Measurements from ENCODE around the gene CRAMP1.

The CRAMP1 gene

DNA sequence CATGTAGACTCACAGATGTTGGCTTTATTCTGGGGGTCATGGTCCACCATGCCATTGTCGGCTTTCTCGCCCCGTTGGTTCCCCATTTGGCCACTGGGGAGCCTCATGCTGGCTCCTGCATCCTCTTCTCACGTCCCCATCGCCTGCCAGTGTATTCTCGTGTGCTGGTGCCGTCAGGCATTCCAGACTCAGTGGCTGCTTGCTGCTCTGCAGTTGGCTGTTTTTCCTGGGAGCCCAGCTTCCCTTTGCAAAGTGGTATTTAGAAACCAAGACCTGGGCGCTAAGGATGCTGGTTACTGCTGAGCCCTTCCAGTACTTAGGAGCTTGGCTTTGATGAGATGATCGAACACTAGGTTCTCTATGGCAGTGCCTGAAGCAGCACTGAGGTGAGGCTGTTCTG is 19.1 kb downstream of the CRAMP1 start:
- no peak overlapping the region for H3K4ac ChIP-seq (ENCODE audit: low read depth in 1 of 2, low read length in 2 of 2)

DNA sequence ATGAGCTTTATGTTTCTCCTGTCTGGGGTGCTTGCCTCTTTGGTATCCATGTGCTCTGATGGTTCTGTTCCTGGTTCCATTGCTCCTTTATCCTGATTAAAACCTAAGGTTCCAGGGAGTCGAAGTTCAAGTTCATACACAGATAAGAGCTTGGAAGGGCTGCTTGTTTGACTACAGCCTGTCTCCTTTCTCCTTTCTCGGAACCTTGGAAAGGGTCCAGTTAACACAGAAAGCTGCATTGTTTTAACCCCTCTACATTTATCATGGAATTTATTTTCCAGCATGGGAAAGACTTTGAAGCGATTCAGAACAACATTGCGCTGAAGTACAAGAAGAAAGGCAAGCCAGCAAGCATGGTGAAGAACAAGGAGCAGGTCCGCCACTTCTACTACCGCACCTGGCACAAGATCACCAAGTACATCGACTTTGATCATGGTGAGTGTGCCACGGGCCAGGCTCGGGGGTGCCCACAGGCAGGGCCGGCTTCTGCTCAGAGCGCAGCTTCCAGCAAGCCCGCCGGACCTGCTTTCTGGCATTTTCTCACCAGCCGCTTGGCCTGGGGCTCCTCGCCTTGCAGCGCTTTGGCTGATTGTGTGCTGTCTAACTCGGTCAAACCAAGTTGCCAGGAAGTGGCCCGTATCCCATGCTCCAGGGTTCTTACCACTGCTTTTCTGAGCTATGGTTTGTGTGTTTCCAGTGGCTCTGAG is 19.9 kb downstream of the CRAMP1 start:
- WGBS = 97% methylated on average over 18 of the region's 18 CpGs
- Histone ChIP-seq H2AK5ac (ENCODE audit: low read length, severe bottlenecking) (no peak overlapping the region), H3K9ac (ENCODE audit: low read length) (no peak overlapping the region)

More for the DNA sequence above, 19.1 kb downstream of the CRAMP1 start:
- Histone ChIP-seq H3K4me1 (ENCODE audit: control insufficient read depth, insufficient read depth, low read depth, low read length) (peaks cover 10% of the 10 kb centered on the region), H3K27me3 (ENCODE audit: control insufficient read depth in 1 of 2, insufficient read depth in 1 of 2, low read length in 2 of 2) (no peaks in the 10 kb centered on the region), H4K8ac (ENCODE audit: low read length) (no peak overlapping the region), H3K36me3 (ENCODE audit: control insufficient read depth in 1 of 2, insufficient read depth in 2 of 2, low read depth in 1 of 2, low read length in 2 of 2) (peaks cover 80 to 81% of the 10 kb centered on the region in 2 experiments), H2BK5ac (ENCODE audit: low read depth, low read length, poor library complexity, severe bottlenecking) (no peak overlapping the region), H3K27ac (ENCODE audit: low read length, poor library complexity, severe bottlenecking) (no peak overlapping the region), H2BK15ac (ENCODE audit: low read depth, poor library complexity, severe bottlenecking) (no peak overlapping the region), H3K9me3 (ENCODE audit: control insufficient read depth, low read length) (no peaks in the 10 kb centered on the region), H3K18ac (ENCODE audit: low read depth in 1 of 2, low read length in 2 of 2) (no peak overlapping the region), H3K14ac (ENCODE audit: low read length in 2 of 2) (no peak overlapping the region), H2BK12ac (ENCODE audit: low read length in 2 of 2) (no peak overlapping the region), H3K79me1 (replicated peaks; ENCODE audit: low read length, poor library complexity, severe bottlenecking) (peaks cover 48% of the 10 kb centered on the region), H2AFZ (ENCODE audit: low read depth, low read length) (no peak overlapping the region), H3K9ac (ENCODE audit: low read length) (no peak overlapping the region), H3K4me3 (ENCODE audit: insufficient read depth in 1 of 2, low read depth in 1 of 2, low read length in 2 of 2) (no peak overlapping the region), H3K4me2 (ENCODE audit: low read length, poor library complexity, severe bottlenecking) (no peak overlapping the region), H2BK120ac (ENCODE audit: low read depth, low read length) (no peak overlapping the region), H2AK5ac (ENCODE audit: low read length, severe bottlenecking) (no peak overlapping the region), H3K23ac (ENCODE audit: low read length in 2 of 2) (no peak overlapping the region), H4K91ac (ENCODE audit: low read length) (no peak overlapping the region)
- 93% methylated on average over 9 of the region's 9 CpGs for WGBS
- no peak for DNase-seq

DNA sequence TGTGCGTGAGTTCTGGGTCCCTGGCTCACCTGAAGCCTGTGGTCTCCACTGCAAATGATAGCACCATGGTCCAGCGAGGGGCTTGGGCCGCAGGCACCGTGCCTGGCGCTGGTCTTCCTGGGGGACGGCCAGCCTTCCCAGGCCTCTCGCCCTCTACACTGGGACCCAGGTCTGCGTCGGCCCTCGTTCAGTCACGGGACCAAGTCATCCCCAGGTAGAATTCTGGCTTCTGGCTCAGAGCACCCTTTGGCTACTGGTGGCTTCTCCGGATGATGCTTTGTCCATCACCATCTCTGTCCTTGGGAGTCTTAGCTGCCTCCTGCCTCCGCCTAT is 20.4 kb downstream of the CRAMP1 start:
- WGBS = 99% methylated on average over 13 of the region's 13 CpGs
- no peak overlapping the region for H2BK120ac ChIP-seq (ENCODE audit: low read depth, low read length)
- no peak overlapping the region for H3K4me2 ChIP-seq (ENCODE audit: low read length, poor library complexity, severe bottlenecking)
- H4K91ac ChIP-seq (ENCODE audit: low read length) = no peak overlapping the region
- no peak overlapping the region for H3K23ac ChIP-seq (ENCODE audit: low read length in 2 of 2)
- H2BK15ac ChIP-seq (ENCODE audit: low read depth, poor library complexity, severe bottlenecking) = no peak overlapping the region
- DNase-seq = no peak
- no peak overlapping the region for H2BK5ac ChIP-seq (ENCODE audit: low read depth, low read length, poor library complexity, severe bottlenecking)
- no peaks in the 10 kb centered on the region for H3K27me3 ChIP-seq (ENCODE audit: control insufficient read depth in 1 of 2, insufficient read depth in 1 of 2, low read length in 2 of 2)
- H3K79me1 ChIP-seq (replicated peaks; ENCODE audit: low read length, poor library complexity, severe bottlenecking) = peaks cover 46% of the 10 kb centered on the region
- no peak overlapping the region for H4K8ac ChIP-seq (ENCODE audit: low read length)
- no peak overlapping the region for H3K4me3 ChIP-seq (ENCODE audit: insufficient read depth in 1 of 2, low read depth in 1 of 2, low read length in 2 of 2)
- H3K9me3 ChIP-seq (ENCODE audit: control insufficient read depth, low read length) = no peaks in the 10 kb centered on the region
- H2AK5ac ChIP-seq (ENCODE audit: low read length, severe bottlenecking) = no peak overlapping the region
- peaks cover 6% of the 10 kb centered on the region for H3K4me1 ChIP-seq (ENCODE audit: control insufficient read depth, insufficient read depth, low read depth, low read length)
- no peak overlapping the region for H2AFZ ChIP-seq (ENCODE audit: low read depth, low read length)
- peaks cover 71 to 78% of the 10 kb centered on the region in 2 experiments for H3K36me3 ChIP-seq (ENCODE audit: control insufficient read depth in 1 of 2, insufficient read depth in 2 of 2, low read depth in 1 of 2, low read length in 2 of 2)
- no peak overlapping the region for H3K14ac ChIP-seq (ENCODE audit: low read length in 2 of 2)
- no peak overlapping the region for H3K18ac ChIP-seq (ENCODE audit: low read depth in 1 of 2, low read length in 2 of 2)
- no peak overlapping the region for H3K4ac ChIP-seq (ENCODE audit: low read depth in 1 of 2, low read length in 2 of 2)
- H3K27ac ChIP-seq (ENCODE audit: low read length, poor library complexity, severe bottlenecking) = no peak overlapping the region
- H2BK12ac ChIP-seq (ENCODE audit: low read length in 2 of 2) = no peak overlapping the region
- H3K9ac ChIP-seq (ENCODE audit: low read length) = no peak overlapping the region

More for the DNA sequence above, 19.9 kb downstream of the CRAMP1 start:
- Histone ChIP-seq H3K79me1 (replicated peaks; ENCODE audit: low read length, poor library complexity, severe bottlenecking) (peaks cover 46% of the 10 kb centered on the region), H3K9me3 (ENCODE audit: control insufficient read depth, low read length) (no peaks in the 10 kb centered on the region), H2BK5ac (ENCODE audit: low read depth, low read length, poor library complexity, severe bottlenecking) (no peak overlapping the region), H3K18ac (ENCODE audit: low read depth in 1 of 2, low read length in 2 of 2) (no peak overlapping the region), H3K4me1 (ENCODE audit: control insufficient read depth, insufficient read depth, low read depth, low read length) (peaks cover 8% of the 10 kb centered on the region), H2BK12ac (ENCODE audit: low read length in 2 of 2) (no peak overlapping the region), H2BK120ac (ENCODE audit: low read depth, low read length) (no peak overlapping the region), H3K4ac (ENCODE audit: low read depth in 1 of 2, low read length in 2 of 2) (no peak overlapping the region), H3K27me3 (ENCODE audit: control insufficient read depth in 1 of 2, insufficient read depth in 1 of 2, low read length in 2 of 2) (no peaks in the 10 kb centered on the region), H4K8ac (ENCODE audit: low read length) (no peak overlapping the region), H2AFZ (ENCODE audit: low read depth, low read length) (no peak overlapping the region), H3K14ac (ENCODE audit: low read length in 2 of 2) (no peak overlapping the region), H3K23ac (ENCODE audit: low read length in 2 of 2) (no peak overlapping the region), H4K91ac (ENCODE audit: low read length) (no peak overlapping the region), H3K4me3 (ENCODE audit: insufficient read depth in 1 of 2, low read depth in 1 of 2, low read length in 2 of 2) (no peak overlapping the region), H3K36me3 (ENCODE audit: control insufficient read depth in 1 of 2, insufficient read depth in 2 of 2, low read depth in 1 of 2, low read length in 2 of 2) (peaks cover 71 to 78% of the 10 kb centered on the region in 2 experiments), H3K4me2 (ENCODE audit: low read length, poor library complexity, severe bottlenecking) (no peak overlapping the region), H3K27ac (ENCODE audit: low read length, poor library complexity, severe bottlenecking) (no peak overlapping the region), H2BK15ac (ENCODE audit: low read depth, poor library complexity, severe bottlenecking) (no peak overlapping the region)
- DNase-seq = no peak

DNA sequence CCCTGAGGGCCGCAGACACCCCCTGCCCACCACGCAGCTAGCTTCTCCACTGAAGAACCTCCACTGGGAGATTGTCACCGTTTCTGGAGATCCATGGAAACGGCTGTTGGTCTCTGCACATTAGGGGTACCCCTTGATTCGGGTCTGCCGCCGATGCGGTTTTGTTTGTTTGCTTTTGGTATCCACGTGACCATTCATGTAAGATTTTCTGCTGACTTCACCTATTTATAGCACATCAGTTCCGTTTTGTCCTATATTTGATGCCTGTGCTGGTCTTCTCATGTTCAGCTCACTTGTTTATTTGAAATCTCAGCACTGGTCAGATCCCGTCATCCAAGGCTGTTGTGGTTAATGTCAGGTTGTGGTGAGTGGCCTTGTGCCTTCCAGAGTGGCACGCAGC is 21.1 kb downstream of the CRAMP1 start:
- Histone ChIP-seq H3K18ac (ENCODE audit: low read depth in 1 of 2, low read length in 2 of 2) (no peak overlapping the region), H3K23ac (ENCODE audit: low read length in 2 of 2) (no peak overlapping the region), H2BK15ac (ENCODE audit: low read depth, poor library complexity, severe bottlenecking) (no peak overlapping the region), H2BK12ac (ENCODE audit: low read length in 2 of 2) (no peak overlapping the region), H3K4ac (ENCODE audit: low read depth in 1 of 2, low read length in 2 of 2) (no peak overlapping the region), H3K9ac (ENCODE audit: low read length) (no peak overlapping the region), H3K9me3 (ENCODE audit: control insufficient read depth, low read length) (no peaks in the 10 kb centered on the region), H3K4me3 (ENCODE audit: insufficient read depth in 1 of 2, low read depth in 1 of 2, low read length in 2 of 2) (no peak overlapping the region), H3K79me1 (replicated peaks; ENCODE audit: low read length, poor library complexity, severe bottlenecking) (peaks cover 48% of the 10 kb centered on the region), H2AFZ (ENCODE audit: low read depth, low read length) (no peak overlapping the region), H3K27me3 (ENCODE audit: control insufficient read depth in 1 of 2, insufficient read depth in 1 of 2, low read length in 2 of 2) (no peaks in the 10 kb centered on the region), H2BK120ac (ENCODE audit: low read depth, low read length) (no peak overlapping the region), H2BK5ac (ENCODE audit: low read depth, low read length, poor library complexity, severe bottlenecking) (no peak overlapping the region), H3K4me1 (ENCODE audit: control insufficient read depth, insufficient read depth, low read depth, low read length) (peaks cover 3% of the 10 kb centered on the region), H4K91ac (ENCODE audit: low read length) (no peak overlapping the region), H3K27ac (ENCODE audit: low read length, poor library complexity, severe bottlenecking) (no peak overlapping the region), H3K36me3 (ENCODE audit: control insufficient read depth in 1 of 2, insufficient read depth in 2 of 2, low read depth in 1 of 2, low read length in 2 of 2) (peaks cover 73 to 84% of the 10 kb centered on the region in 2 experiments), H3K14ac (ENCODE audit: low read length in 2 of 2) (no peak overlapping the region), H2AK5ac (ENCODE audit: low read length, severe bottlenecking) (no peak overlapping the region), H4K8ac (ENCODE audit: low read length) (no peak overlapping the region), H3K4me2 (ENCODE audit: low read length, poor library complexity, severe bottlenecking) (no peak overlapping the region)
- 95% methylated on average over 12 of the region's 12 CpGs for WGBS
- DNase-seq = no peak
